Brain microvascular endothelial cell (primary cell): Measurements from ENCODE around the gene FXYD3.
A peak's percentile ranks its signal among the peaks of the same experiment; 100 is the strongest.

Source experiments
- DNase-seq: peaks from one replicate; pipeline ENCODE4 v3.0.0-alpha.2; 2020
- H3K27ac ChIP-seq: fragments of 250-450 bp; sonication (Bioruptor Pico); 2 replicates; pipeline ENCODE4 v1.5.1; 2020; ENCODE audit warnings: mild to moderate bottlenecking, moderate library complexity
- H3K27me3 ChIP-seq: fragments of 250-450 bp; sonication (Bioruptor Pico); replicated peaks from 2 replicates; pipeline ENCODE4 v1.5.1; 2020; ENCODE audit warnings: mild to moderate bottlenecking
- H3K36me3 ChIP-seq: fragments of 250-450 bp; sonication (Bioruptor Pico); replicated peaks from 2 replicates; pipeline ENCODE4 v1.5.1; 2020; ENCODE audit warnings: mild to moderate bottlenecking
- H3K4me3 ChIP-seq: 2 replicates; pipeline ENCODE4 v1.5.1; 2011; ENCODE audit warnings: low read depth, mild to moderate bottlenecking, control low read depth, low read length, moderate library complexity
- CTCF ChIP-seq: IDR thresholded peaks from 2 replicates; pipeline ENCODE4 v1.5.1; 2011; ENCODE audit warnings: low read depth, mild to moderate bottlenecking, moderate library complexity, low read length, control low read depth, inconsistent platforms; ENCODE audit errors: missing control alignments
- in situ Hi-C: cut with HindIII; loops from 2 replicates; pipeline ENCODE4 v1.10.0; 2017; ENCODE audit warnings: low sequenced_read_pairs, low pct_ligation_motif_present

The FXYD3 gene

GRCh38 chr19:35109395-35110112, 6.1 kb upstream of the FXYD3 start:
- H3K36me3 ChIP-seq = no peaks in the 10 kb centered on the region
- in situ Hi-C loops = no loop called here
- no peak overlapping the region for H3K4me3 ChIP-seq
- no peak for DNase-seq
- TF ChIP-seq CTCF = no peak
- no peak overlapping the region for H3K27ac ChIP-seq
- no peaks in the 10 kb centered on the region for H3K27me3 ChIP-seq

- no peaks in the 10 kb centered on the region for H3K36me3 ChIP-seq
- no peak for DNase-seq
- no peak overlapping the region for H3K27ac ChIP-seq
- H3K4me3 ChIP-seq = no peak overlapping the region
- no peaks in the 10 kb centered on the region for H3K27me3 ChIP-seq
- no peak for TF ChIP-seq CTCF
- in situ Hi-C loops = no loop called here
Observed at GRCh38 chr19:35110974-35111373, 4.6 kb upstream of the FXYD3 start.

- Histone ChIP-seq H3K27ac (no peak overlapping the region), H3K36me3 (no peaks in the 10 kb centered on the region), H3K4me3 (no peak overlapping the region), H3K27me3 (no peaks in the 10 kb centered on the region)
- DNase-seq = no peak
- in situ Hi-C loops = no loop called here
- no peak for TF ChIP-seq CTCF
Observed at GRCh38 chr19:35112995-35113688, 2.5 kb upstream of the FXYD3 start.

- Histone ChIP-seq H3K27ac (no peak overlapping the region), H3K27me3 (no peaks in the 10 kb centered on the region), H3K4me3 (no peak overlapping the region), H3K36me3 (no peaks in the 10 kb centered on the region)
- in situ Hi-C loops = no loop called here
- DNase-seq = peak; percentile 18
- peak; percentile 100 for TF ChIP-seq CTCF
Observed at GRCh38 chr19:35114353-35115176, 1.1 kb upstream of the FXYD3 start.

- Histone ChIP-seq H3K36me3 (no peaks in the 10 kb centered on the region), H3K27me3 (no peaks in the 10 kb centered on the region), H3K4me3 (no peak overlapping the region), H3K27ac (no peak overlapping the region)
- no peak for DNase-seq
- in situ Hi-C loops = no loop called here
- no peak for TF ChIP-seq CTCF
Observed at GRCh38 chr19:35116072-35116801, 614 bp downstream of the FXYD3 start.
